Measurements from ENCODE around the gene BCKDHA.

Gene BCKDHA

DNA sequence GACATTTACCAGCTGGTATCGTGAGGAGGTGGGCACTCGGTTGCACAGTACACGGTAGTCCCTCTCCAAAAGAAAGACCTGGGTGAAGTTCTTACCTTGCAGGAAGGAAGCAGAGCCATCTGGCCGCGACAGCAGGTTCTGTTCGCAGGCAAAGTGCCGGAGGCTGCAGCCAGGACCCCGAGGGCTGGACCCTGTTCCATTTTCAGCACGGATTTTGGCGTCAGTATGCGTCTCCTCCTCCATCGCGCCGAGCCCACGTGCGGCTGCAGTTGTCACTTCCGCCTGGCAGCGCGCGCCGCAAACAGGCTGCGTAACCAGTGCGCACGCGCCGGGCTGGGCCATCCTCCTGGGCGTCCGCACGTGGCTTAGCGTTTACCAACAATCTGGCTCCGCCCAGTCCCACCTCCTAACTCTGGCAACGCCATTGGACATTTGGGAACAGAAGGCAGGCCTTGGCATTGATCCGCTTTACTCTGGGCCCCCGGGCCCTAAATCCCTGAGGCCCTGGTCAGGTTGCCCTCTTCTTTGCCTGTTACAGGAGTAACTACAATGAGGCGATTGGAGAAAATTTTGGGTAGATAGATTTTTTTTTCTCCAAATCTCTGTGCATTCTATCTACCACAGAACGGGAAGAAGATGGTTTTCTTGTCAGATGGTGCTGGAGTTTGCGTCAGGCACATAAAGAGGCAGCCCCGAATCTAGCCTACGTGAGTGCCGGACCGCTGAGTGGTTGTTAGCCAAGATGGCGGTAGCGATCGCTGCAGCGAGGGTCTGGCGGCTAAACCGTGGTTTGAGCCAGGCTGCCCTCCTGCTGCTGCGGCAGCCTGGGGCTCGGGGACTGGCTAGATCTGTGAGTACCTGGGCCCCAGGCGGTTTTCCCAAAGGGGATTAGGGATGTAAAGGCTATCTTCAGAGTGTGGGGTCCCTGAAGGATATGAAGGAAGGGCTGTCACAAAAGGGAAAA lies at the start of gene BCKDHA, which contains the start of gene EXOSC5:
BCKDHA (plus strand) TSS at position 733 of the 964 bp plus-strand sequence; CDS start at position 743, 10 bp downstream.
EXOSC5 (minus strand) TSS at position 274 of the 964 bp plus-strand sequence; CDS start at position 243, 31 bp downstream.
- peak; percentile 100 for DNase-seq

GRCh38 chr19:41350735-41351338 lies 46.8 kb upstream of the BCKDHA start:
- peak; percentile 86 for DNase-seq

DNA sequence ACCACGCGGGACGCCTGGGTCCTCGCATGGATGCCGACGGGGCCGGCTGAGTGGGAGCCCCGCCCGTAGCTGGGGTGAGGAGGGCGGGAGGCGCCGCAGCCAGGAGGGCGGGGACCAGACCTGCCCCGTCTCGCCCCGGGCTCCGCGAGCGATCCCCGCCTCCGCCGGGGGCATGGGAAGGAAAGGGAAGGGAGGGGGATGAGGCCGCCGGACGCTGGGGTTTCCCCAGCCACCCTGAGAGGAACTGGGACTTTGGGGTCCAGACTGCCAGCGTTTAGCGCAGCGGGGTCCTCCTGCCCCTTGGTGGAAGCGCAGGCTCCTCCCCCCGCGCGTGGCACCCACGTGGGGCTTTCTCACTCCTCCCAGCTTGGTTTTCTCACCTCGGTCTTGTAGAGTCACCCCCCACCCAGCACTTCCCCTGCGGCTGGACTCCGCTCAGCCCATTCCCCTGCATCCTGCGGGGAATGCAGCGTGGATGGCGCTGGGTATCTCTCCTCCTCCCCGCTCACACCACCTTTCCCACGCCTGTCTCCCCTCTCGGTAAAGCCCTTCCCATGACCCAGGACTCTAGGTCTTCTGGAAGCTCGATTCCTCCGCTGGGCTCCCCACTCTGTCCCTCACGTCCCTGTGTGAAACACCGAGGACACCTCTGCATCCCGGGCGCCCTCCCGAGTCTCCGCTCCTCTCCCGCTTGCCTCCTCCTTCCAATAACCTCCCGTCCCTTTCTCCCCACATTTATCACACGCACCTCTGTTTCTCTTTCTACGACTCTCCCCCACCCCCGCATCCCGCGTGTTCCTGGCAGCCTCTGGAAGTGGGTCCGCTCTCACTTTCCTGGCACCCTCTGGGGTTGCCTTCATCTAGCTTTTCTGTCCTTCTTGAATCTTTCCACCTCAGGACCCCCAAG lies 46.0 kb upstream of the BCKDHA start:
- peak; percentile 73 for DNase-seq

- DNase-seq: no peak
Measured at GRCh38 chr19:41352279-41352608, 45.4 kb upstream of the BCKDHA start.

DNA sequence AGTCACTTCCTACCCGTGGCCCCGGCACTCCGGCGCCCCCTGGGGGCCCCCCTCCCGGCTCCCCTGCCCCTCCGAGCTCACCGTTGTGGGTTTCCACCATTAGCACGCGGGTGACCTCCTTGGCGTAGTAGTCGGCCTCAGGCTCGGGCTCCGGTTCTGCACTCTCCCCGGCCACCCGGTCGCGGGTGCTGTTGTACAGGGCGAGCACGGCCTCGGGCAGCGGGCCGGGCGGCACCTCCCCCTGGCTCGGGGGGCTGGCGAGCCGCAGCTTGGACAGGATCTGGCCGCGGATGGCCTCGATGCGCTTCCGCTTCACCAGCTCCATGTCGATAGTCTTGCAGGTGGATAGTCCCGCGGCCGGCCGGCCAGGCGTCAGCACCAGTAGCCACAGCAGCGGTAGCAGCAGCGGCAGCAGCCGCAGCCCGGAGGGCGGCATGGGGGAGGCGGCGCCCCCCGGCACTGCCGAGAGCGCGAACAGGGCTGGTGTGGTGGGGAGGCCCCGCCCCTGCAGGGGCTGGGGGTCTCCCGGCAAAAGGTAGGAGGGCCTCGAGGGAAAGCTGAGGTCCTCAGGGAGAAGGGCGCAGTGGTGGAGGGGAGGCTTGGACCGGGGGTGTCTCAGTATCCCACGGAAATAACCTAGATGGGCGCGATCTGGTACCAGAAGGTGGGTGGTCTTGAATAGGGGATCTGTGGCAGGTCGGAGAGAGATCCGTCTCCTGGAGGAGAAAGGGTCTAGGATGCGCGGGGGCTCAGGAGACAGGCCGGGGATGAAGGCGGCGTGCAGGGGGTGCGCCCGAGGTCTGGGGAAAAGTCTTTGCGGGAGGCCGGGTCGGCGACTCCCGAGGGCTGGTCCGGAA lies 44.8 kb upstream of the BCKDHA start:
- DNase-seq: peak; percentile 75

DNA sequence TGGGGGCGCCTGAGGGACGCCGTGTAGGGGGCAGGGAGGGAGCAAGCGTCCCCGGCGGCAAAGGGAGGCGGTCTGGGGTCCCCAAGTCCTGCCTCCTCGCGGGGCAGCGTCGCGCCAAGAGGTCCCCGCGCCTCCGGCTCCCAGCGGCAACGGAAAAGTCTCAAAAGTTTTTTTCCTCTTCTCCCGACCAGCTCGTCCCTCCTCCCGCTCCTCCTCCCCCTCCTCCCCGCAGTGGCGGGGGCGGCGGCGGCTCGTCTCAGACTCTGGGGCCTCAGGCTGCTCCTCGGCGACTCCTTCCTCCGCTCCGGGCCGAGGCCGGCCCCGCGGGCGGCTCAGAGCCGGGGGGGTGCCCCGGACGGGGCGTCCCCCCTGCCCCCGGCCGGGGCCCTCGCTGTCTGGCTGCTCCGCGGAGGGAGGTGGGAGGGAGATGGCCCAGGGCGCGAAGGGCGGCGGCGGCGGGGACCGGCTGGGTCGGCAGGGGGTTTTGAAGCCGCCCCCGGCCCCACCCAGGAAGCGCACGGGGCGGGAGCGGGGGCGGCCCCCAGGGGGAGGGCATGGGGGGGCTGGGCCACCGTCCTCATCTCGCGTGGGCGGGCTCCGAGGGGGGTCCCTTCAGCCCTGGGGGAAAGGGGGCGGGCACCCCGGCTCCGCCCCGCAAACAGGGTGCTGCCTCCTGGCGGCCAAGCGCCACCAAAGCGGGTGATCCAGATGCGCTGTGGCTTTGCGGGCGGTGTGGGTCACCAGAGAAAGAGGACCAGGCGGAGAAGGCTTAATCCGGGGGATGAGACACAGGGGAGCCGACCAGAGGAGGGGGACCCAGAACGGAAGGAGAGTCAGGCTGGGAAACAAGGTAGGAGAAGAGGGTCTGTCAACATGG lies 43.9 kb upstream of the BCKDHA start, which contains the start of gene TGFB1:
TGFB1 (minus strand) TSS at position 457 of the 877 bp plus-strand sequence. CDS start 878 bp downstream, outside the sequence.
- peak; percentile 87 for DNase-seq

- DNase-seq: no peak
Measured at GRCh38 chr19:41354343-41354953, 43.2 kb upstream of the BCKDHA start.

DNA sequence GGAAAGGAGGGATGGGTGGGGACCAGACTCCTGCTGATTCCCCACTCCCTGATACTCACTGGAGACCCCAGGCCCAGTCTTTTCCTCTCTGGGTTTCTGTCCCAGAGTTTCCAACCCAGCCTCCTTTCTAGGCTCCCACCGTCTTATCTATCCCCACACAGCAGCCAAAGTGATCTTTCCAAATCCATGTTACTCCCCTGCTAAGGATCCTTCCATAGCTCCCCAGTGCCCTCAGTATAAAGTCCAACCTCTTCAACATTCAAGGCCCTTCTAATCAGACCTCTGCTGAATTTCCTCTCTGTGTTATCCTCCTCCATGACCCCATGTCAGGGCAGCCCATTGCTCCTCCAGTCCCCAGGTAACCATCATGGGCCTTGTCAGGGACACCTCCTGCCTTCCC lies 42.6 kb upstream of the BCKDHA start:
- DNase-seq: no peak

DNA sequence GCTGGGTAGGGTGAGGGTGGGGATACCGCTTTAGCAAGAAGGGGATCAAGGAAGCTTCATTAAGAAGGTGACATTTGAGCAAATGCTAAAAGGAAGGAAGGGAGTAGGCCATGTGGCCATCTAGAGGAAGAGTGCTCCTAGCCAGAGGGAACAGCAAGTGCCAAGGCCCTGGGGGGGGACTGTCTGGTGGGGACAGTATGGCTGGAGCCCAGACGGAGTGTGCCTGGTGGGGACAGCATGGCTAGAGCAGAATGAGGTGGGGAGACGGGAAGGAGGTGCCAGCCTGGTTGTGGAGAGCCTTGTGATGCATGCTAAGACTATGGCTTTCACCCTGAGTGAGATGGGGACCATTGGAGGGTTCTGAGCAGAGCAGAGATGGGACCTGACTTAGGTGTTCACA lies 41.8 kb upstream of the BCKDHA start:
- DNase-seq: no peak

DNA sequence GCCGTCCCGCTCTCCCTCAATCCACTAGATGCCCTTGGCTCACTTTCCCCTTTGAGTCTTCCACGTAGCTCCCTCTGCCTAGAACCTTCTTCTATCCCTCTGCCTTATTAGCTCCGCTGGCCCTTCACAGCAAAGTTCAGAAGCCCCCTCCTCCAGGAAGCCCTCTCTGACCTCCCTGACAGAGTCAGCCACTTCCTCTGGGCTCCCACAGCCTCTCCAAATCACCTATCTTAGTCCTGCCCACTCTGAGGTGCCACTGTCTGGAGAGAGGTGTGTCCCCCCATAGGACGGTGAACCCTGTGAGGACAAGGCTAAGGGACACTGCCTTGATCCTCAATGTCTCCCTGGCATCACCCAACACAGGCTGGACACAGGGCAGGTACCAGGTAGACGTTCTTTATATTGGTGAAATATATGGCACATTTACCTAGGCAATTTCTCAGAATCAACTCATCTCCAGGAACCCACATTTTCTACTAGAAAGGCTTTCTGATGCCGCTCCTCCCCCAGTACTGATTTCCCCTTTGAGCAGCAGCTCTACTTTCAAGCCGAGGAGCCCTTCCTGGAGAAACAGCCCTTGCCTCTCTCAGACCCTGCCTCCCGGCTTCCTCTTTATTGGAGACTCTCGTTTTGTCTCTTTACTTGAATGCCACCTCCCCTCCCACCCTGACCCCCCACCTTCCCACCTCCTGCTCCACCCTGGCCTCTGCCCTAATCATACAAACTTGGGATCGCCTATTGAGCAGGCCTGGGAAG lies 40.5 kb upstream of the BCKDHA start:
- no peak for DNase-seq

DNA sequence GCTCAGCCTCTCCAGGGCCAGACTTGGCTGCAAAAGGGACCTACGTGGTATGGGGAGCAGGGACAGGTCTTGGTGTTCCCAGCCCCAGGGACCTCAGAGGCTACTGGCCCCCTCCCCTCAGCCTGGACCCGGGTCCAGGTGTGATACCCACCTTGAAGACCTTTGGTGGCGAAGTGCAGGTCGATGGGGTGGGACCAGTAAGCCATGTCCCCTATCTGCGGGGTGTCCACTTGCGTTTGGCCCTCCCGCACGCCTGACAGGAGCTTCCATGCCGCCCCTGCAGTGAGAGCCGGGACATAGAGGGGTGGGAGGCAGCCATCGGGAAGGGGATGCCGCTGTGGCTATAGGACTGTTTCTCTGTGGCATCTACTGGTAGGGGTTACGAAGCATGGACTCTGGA lies 39.9 kb upstream of the BCKDHA start:
- DNase-seq: no peak

DNA sequence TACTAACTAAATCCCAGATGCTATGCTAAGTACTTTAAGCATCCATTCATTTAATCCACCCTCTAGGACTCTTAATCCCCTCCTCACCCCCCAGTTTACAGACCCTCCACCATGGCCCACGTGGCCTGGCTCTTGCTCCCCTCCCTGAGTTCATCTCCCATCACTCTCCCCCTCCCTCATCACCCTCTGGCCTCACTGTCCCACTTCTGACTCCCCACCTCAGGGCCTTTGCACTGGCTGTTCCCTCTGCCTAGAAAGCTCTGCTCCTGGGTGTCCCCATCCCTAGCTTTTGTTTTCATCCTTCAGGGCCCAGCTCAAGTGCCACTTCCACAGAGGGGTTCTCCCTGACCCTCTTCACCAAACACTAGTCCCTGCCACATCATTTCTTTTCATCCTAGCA lies 37.9 kb upstream of the BCKDHA start:
- DNase-seq: no peak

GRCh38 chr19:41362143-41362847 lies 35.3 kb upstream of the BCKDHA start:
- no peak for DNase-seq

- no peak for DNase-seq
Measured at GRCh38 chr19:41363371-41363752, 34.3 kb upstream of the BCKDHA start.

- DNase-seq: peak; percentile 98
Measured at GRCh38 chr19:41363753-41364523, 33.7 kb upstream of the BCKDHA start, which contains the start of gene B9D2. B9D2 (minus strand) TSS chr19:41364149; CDS start chr19:41363519, 630 bp downstream.

DNA sequence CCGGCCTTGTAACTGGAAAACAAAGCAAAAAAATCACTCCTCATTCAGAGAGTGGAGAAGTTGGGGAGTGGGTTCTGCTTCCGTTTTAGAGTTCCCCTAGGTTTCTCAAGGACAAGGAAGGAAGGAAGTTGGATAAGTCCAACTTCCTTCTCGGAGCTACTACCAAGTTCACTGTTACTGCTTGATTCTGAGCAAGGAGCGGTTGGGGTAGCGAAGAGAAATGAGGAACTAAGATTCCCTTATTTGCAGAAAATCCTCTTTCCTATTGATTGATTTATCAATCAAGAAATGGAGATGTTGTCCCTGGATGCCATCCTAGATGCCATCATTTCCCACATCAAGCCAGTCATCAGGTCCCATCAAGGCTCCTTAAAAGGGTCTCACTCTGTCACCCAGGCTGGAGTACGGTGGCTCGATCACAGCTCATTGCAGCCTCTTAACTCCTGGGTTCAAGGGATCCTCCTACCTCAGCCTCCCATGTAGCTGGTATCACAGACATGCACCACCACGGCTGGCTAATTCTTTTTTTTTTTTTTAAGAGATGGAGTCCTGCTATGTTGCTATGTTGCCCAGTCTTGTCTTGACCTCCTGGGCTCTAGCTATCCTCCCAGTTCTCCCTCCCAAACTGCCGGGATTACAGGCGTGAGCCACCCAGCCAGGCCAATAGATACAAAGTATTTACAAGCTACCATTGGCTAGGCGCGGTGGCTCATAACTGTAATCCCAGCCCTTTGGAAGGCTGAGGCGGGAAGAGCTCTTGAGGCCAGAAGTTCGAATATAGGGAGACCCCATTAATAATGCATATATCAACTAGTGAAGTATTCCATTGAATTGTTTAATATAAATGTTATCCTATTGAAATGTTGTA lies 32.9 kb upstream of the BCKDHA start:
- no peak for DNase-seq

GRCh38 chr19:41366089-41366488 lies 31.5 kb upstream of the BCKDHA start:
- peak; percentile 71 for DNase-seq

All from hematopoietic multipotent progenitor cell treated with erythropoietin and hydrocortisone succinate and interleukin-3 and kit ligand, for 8 days (in vitro differentiated cells).